ENCODE data around the gene KLF15. TPM values are rescaled to one million over a fixed set of nuclear protein-coding genes. Genes with fewer than 3 reads are reported as not detected.

The KLF15 gene
- total RNA-seq, 3 donors from 2014 or later (not counting 1 experiment from before 2014, with no cell fraction given) = 0.23 to 0.38 (median 0.36) TPM

- Histone ChIP-seq H3K27me3 (ENCODE audit: control insufficient read depth, insufficient read depth, low read length) (no peaks in the 10 kb centered on the region), H3K36me3 (ENCODE audit: control insufficient read depth, insufficient read depth, low read length) (no peaks in the 10 kb centered on the region), H3K27ac (ENCODE audit: low read length) (no peak overlapping the region), H3K9me3 (ENCODE audit: control insufficient read depth, insufficient read depth, low read length) (no peaks in the 10 kb centered on the region), H3K4me3 (ENCODE audit: low read length) (no peak overlapping the region), H3K4me1 (ENCODE audit: control insufficient read depth, insufficient read depth, low read length) (peaks cover 4% of the 10 kb centered on the region)
- intact Hi-C loops (cut with micrococcal nuclease) = no loop called here
- WGBS (ENCODE audit: insufficient coverage) = 65% methylated on average over 4 of the region's 4 CpGs
- no peak for ATAC-seq
- no peak for TF ChIP-seq CTCF (IDR thresholded peaks at IDR 0.05)
- no peak overlapping the region for H3K4me3 Mint-ChIP-seq
- H3K9me3 Mint-ChIP-seq = no peaks in the 10 kb centered on the region
- peaks cover 49 to 51% of the 10 kb centered on the region in 2 donors for H3K27me3 Mint-ChIP-seq (ENCODE audit: low read depth in 2 of 2)
- no peak overlapping the region for H3K27ac Mint-ChIP-seq
- H3K4me1 Mint-ChIP-seq = peaks cover 0 to 7% of the 10 kb centered on the region in 2 donors
- H3K36me3 Mint-ChIP-seq = no peaks in the 10 kb centered on the region
- no peak for DNase-seq
These were observed 33.5 kb upstream of the KLF15 start for GRCh38 chr3:126390751-126391150.

- Mint-ChIP-seq H3K27ac (no peak overlapping the region), H3K4me1 (peaks cover 0 to 7% of the 10 kb centered on the region in 2 donors), H3K27me3 (ENCODE audit: low read depth in 2 of 2) (peaks cover 46% of the 10 kb centered on the region in 2 donors), H3K9me3 (no peaks in the 10 kb centered on the region), H3K36me3 (no peaks in the 10 kb centered on the region), H3K4me3 (no peak overlapping the region)
- TF ChIP-seq CTCF (IDR thresholded peaks at IDR 0.05) = no peak
- no peaks in the 10 kb centered on the region for H3K9me3 ChIP-seq (ENCODE audit: control insufficient read depth, insufficient read depth, low read length)
- WGBS (ENCODE audit: insufficient coverage) = 92% methylated on average over 14 of the region's 15 CpGs
- no peaks in the 10 kb centered on the region for H3K27me3 ChIP-seq (ENCODE audit: control insufficient read depth, insufficient read depth, low read length)
- peaks cover 4% of the 10 kb centered on the region for H3K4me1 ChIP-seq (ENCODE audit: control insufficient read depth, insufficient read depth, low read length)
- no peak overlapping the region for H3K4me3 ChIP-seq (ENCODE audit: low read length)
- intact Hi-C loops (cut with micrococcal nuclease) = no loop called here
- DNase-seq (no peak), ATAC-seq (no peak)
- H3K27ac ChIP-seq (ENCODE audit: low read length) = no peak overlapping the region
- no peaks in the 10 kb centered on the region for H3K36me3 ChIP-seq (ENCODE audit: control insufficient read depth, insufficient read depth, low read length)
These were observed 33.0 kb upstream of the KLF15 start for GRCh38 chr3:126390201-126390600.

GRCh38 chr3:126389794-126390146 lies 32.6 kb upstream of the KLF15 start:
- H3K36me3 ChIP-seq (ENCODE audit: control insufficient read depth, insufficient read depth, low read length) = no peaks in the 10 kb centered on the region
- no peak overlapping the region for H3K27ac ChIP-seq (ENCODE audit: low read length)
- H3K4me1 ChIP-seq (ENCODE audit: control insufficient read depth, insufficient read depth, low read length) = peaks cover 4% of the 10 kb centered on the region
- TF ChIP-seq CTCF (IDR thresholded peaks at IDR 0.05) = no peak
- H3K9me3 ChIP-seq (ENCODE audit: control insufficient read depth, insufficient read depth, low read length) = no peaks in the 10 kb centered on the region
- DNase-seq (no peak), ATAC-seq (no peak)
- H3K4me1 Mint-ChIP-seq = peaks cover 0 to 7% of the 10 kb centered on the region in 2 donors
- H3K4me3 ChIP-seq (ENCODE audit: low read length) = no peak overlapping the region
- H3K4me3 Mint-ChIP-seq = no peak overlapping the region
- intact Hi-C loops (cut with micrococcal nuclease) = loop anchor here (1.0 to 5.0 kb wide), 2 partner anchors 143 to 467 kb away; no protein-coding TSS in a partner anchor
- H3K27me3 Mint-ChIP-seq (ENCODE audit: low read depth in 2 of 2) = peaks cover 43 to 45% of the 10 kb centered on the region in 2 donors
- no peaks in the 10 kb centered on the region for H3K9me3 Mint-ChIP-seq
- H3K27ac Mint-ChIP-seq = no peak overlapping the region
- WGBS (ENCODE audit: insufficient coverage) = 59% methylated on average over 15 of the region's 17 CpGs
- no peaks in the 10 kb centered on the region for H3K27me3 ChIP-seq (ENCODE audit: control insufficient read depth, insufficient read depth, low read length)
- no peaks in the 10 kb centered on the region for H3K36me3 Mint-ChIP-seq
